Kidney glomerular epithelial cell (primary cell): ENCODE measurements around the gene CHAF1B.
"Not testable (repeated sequence)": the region's sequence is repeated elsewhere in the genome, so short reads cannot be mapped to it uniquely, and the experiment has no call there.

Source experiments
- DNase-seq: peaks from one replicate; lab custom pipeline; 2025; lab: John Stamatoyannopoulos, UW

Gene CHAF1B

DNA sequence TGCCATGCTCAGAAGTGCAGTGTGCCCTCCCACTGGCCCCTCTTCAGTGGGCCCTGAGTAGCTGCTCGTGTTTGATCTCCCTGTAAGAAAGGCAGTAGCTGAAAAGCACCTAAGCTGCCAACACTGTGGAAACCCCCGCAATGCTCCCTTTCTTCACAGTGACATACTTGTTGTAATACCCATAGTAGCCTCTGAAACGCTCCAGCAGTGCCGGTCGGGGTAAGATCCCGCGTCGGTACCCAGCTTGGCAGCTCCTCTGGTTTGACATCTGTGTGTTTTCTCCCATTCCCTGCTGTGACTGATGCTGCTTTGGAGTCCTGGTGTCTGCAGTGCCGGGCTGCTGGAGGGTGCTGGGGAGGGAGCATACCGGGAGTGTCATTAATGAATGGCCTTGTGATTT lies 3.6 kb downstream of the CHAF1B start:
- no peak for DNase-seq

- not testable (repeated sequence) for DNase-seq
These were observed 6.5 kb downstream of the CHAF1B start for GRCh38 chr21:36391649-36392048.

GRCh38 chr21:36395353-36396111 lies 10.3 kb downstream of the CHAF1B start:
- DNase-seq: no peak

GRCh38 chr21:36396325-36396724 lies 11.1 kb downstream of the CHAF1B start:
- no peak for DNase-seq

DNA sequence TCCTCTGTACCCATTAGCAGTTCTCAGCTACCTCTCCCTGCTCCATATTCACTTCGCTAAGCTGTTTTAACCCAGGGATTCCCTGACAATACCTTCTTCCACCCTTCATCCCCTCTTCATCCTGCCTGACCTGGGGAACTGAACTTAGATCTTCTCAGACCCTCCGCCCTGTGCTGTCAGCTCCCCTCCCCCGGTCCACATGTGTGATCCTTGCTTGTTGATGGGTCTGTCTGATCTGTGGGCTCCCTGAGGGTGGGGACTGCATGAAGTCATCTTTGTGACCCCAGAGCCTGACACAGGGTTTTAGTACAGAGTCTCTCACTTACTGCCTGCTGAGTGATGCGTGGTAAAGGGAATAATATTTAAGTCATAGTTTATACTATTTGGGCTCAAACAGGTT lies 11.8 kb downstream of the CHAF1B start:
- DNase-seq: no peak

- no peak for DNase-seq
These were observed 12.4 kb downstream of the CHAF1B start for GRCh38 chr21:36397606-36398005.

GRCh38 chr21:36399736-36400135 lies 14.5 kb downstream of the CHAF1B start:
- DNase-seq: not testable (repeated sequence)

DNA sequence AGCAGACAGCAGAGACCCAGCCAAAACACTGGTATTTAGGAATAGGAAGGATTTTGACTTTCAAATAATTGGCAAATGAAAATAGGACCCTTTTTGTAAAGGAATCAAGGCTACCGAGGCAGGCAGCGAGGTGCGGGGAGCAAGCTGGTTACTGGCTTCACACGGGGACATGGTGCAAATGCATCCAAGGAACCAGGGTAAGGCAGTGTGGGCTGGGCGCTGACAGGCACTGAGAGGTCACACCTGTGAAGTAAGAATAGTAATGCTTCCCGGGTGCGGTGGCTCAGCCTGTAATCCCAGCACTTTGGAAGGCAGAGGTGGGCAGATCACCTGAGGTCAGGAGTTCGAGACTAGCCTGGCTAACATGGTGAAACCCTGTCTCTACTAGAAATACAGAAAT lies 15.5 kb downstream of the CHAF1B start:
- DNase-seq: no peak

DNA sequence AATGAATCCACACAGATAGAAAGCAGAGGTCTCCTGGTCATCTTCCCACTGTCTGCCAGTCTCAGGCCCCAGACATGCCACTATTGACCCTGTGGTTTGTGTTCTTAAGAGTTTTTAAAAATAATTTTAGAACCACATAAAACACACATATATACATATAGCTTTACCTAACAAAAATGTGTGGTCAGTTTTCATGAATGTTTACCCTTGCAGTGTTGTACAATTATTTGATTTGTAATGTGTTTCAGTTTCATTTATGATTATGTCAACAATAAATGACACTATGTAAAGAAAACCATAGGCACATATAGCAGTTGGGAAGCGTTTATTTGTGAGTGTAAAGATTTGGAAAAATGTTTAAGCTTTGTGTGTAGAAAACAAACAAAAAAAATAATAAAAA lies 17.1 kb downstream of the CHAF1B start:
- no peak for DNase-seq

- no peak for DNase-seq
These were observed 18.5 kb downstream of the CHAF1B start for GRCh38 chr21:36403713-36404112.

DNA sequence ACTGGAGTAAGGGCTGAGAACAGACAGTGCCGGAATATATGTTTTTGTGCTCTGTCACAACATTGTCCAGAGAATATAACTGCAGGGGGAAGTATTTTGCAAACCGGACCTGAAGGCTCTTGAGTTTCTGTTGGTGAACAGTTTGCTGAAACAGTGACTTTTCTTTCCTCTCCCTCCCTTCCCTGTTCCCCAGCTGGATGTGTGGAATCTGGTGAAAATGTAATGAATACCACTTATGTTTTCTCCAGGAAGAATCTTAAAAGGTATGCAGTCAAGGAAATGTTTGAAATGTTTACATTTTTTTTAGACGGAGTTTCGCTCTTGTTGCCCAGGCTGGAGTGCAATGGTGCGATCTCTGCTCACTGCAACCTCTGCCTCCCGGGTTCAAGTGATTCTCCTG lies 23.4 kb downstream of the CHAF1B start:
- no peak for DNase-seq

- no peak for DNase-seq
These were observed 26.1 kb downstream of the CHAF1B start for GRCh38 chr21:36411301-36411700.

- DNase-seq: no peak
These were observed 27.7 kb downstream of the CHAF1B start for GRCh38 chr21:36412916-36413315.

DNA sequence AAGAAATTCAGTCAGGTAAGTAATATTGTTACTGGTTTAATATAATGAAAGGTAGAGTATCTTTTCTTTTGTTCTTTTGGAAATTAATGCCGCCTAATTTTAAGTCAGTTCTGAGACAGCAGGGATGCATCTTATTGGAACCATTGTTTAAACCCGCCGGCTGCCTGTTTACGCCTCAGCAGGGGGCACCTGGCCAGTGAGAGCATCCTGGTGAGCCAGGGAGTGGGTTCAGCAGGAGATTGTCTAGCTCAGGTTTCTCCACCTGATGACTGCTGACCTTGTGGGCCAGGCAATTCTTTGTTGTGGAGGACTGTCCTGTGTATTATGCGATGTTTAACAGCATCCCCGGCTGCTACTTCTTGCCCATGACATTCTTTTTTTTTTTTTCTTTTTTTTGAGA lies 30.2 kb downstream of the CHAF1B start:
- DNase-seq: no peak

- DNase-seq: no peak
These were observed 34.0 kb downstream of the CHAF1B start for GRCh38 chr21:36419241-36419640.

DNA sequence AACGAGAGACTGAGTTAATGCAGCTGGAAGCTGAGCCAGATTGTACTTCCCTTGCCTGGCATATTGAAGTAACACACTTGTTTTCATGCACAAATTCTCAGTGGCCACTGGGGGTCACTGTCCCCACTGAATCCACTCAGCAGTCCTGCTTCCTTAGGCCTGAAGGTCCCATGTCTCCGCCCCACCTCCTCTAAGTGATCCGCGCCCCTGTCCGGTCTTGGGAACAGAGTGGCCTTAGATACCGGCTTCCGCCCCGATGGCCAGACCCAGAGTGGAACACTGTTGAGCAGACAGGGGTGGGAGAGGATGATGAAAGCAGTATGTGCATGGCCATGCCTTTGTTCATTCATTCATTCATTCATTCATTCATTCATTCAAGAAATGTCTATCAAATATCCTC lies 34.8 kb downstream of the CHAF1B start:
- peak; percentile 57 for DNase-seq

DNA sequence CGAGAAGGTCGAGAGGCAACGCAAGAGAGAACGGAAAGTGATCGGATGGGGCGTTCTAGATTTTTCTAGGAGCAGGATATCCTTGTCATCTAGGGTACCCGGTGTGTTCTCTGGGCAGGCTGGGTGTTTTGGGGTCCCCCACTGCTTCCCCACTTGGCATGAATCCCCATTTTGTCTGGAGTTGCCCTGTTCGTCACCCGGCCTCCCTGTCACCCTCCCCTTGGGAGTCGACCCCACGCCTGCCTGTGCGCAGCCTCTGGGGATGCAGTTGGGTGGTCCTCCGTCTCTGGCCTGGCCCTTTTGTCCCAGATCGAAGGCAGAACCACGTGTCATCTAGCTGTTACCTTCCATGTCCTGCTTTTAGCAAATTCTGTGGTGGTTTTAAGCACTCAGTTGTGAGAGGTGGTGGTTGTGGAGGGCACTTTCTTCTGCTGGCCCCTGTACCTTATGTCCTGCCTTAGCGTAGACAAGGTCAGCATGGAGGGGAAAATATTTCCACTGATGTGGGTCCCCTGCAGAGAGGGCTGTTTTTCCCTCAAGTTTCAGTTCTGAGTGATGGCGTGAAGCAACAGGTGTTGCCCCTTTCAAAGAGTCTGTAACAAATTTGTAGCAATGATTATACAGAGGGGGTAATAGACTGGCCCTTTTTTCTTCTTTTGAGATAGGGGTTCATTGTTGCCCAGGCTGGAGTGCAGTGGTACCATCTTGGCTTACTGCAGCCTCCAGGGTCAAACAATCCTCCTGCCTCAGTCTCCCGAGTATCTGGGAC lies 35.6 kb downstream of the CHAF1B start:
- no peak for DNase-seq

GRCh38 chr21:36422279-36423098 lies 37.3 kb downstream of the CHAF1B start:
- DNase-seq: no peak

DNA sequence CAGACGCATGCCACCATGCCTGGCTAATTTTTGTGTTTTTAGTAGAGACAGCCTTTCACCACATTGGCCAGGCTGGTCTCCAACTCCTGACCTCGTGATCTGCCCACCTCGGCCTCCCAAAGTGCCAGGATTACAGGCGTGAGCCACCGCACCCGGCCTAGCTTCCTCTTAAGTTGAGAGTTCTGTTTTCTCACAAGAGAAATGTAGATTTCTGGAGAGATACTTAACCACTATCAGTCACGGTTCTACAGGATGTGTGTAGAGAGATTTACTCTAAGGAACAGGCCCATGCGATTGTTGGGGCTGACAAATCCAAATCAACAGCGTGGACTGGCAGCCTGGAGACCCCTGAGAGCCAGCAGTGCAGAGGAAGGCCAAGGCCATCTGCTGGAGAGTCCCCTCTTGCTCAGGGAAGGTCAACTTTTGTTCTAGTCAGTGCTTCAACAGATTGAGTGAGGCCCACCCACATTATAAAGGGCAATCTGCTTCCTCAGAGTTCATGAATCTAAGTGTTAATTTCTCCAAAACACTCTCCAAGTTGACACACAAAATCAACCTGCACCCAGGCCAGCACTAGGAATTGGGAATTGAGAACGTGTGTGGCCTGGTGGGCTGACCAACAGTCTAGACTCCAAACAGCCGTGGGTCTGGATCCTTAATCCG lies 38.7 kb downstream of the CHAF1B start:
- DNase-seq: no peak

- no peak for DNase-seq
These were observed 39.4 kb downstream of the CHAF1B start for GRCh38 chr21:36424592-36424991.

DNA sequence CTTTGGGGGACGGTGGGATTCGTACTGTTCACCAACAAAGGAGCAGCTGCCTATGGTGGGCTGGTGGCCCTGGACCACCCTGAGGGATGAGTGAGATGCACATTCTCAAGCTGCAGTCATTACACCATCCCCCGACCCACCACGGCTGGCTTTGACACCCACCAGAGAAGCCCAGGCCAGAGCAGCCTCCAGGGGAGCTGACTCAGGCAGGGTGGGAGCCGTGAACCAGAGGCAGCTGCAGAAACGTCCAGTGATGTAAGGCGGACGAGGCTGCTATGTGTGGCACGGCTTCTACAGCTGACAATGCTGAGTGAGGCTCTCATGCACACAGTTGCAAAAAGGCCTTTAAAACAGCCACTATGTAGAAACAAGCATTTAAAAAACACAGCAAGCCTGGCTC lies 40.1 kb downstream of the CHAF1B start:
- no peak for DNase-seq

GRCh38 chr21:36427502-36427901 lies 42.3 kb downstream of the CHAF1B start:
- DNase-seq: no peak
